ENCODE measurements around the gene ICOS. TPM values are rescaled to one million over a fixed set of nuclear protein-coding genes. Genes with fewer than 3 reads are reported as not detected.

The ICOS gene
- total and polyA plus RNA-seq, 10 of the 15 experiments (the other 5 are each of a cell fraction or from before 2014, with no cell fraction given) = 0.47 to 36.0 (median 0.87) TPM

- H3K4me2 ChIP-seq (ENCODE audit: control insufficient read depth, insufficient read depth) = no peak overlapping the region
These were observed 39.0 kb upstream of the ICOS start for GRCh38 chr2:203897544-203897943.

GRCh38 chr2:203898657-203899056, 37.9 kb upstream of the ICOS start:
- RAD21 ChIA-PET (ENCODE audit: unreplicated experiment) = no interaction called here
- Histone ChIP-seq H2AFZ (ENCODE audit: control insufficient read depth, low read depth, low read length) (no peak overlapping the region), H3K9me3 (replicated peaks; ENCODE audit: control insufficient read depth, insufficient read depth, low read length) (peaks cover 4% of the 10 kb centered on the region; the same call in 2 of the 3 replicates), H3K4me1 (ENCODE audit: control insufficient read depth, insufficient read depth, low read length) (no peaks in the 10 kb centered on the region), H3K36me3 (ENCODE audit: control insufficient read depth in 2 of 2, insufficient read depth in 2 of 2, low read length in 1 of 2) (no peaks in the 10 kb centered on the region), H3K27me3 (replicated peaks in 1 of 2; ENCODE audit: control insufficient read depth in 2 of 2, insufficient read depth in 2 of 2, low read length in 1 of 2) (no peaks in the 10 kb centered on the region; a peak in 1 of 4 replicates), H3K4me2 (ENCODE audit: control insufficient read depth, insufficient read depth) (no peak overlapping the region), H3K27ac (ENCODE audit: control insufficient read depth, insufficient read depth) (no peak overlapping the region), H3K4me3 (no peak overlapping the region), H3K79me2 (ENCODE audit: control insufficient read depth, insufficient read depth, low read length) (no peaks in the 10 kb centered on the region), H3K9ac (ENCODE audit: control insufficient read depth, insufficient read depth, low read length) (no peak overlapping the region), H4K20me1 (ENCODE audit: control insufficient read depth, insufficient read depth) (no peaks in the 10 kb centered on the region)
- CTCF ChIA-PET = no interaction called here
- FAIRE-seq = no peak
- 0% methylated on average over 2 of the region's 2 CpGs for WGBS (ENCODE audit: insufficient coverage, insufficient replicate concordance, low lambda C conversion rate, missing lambda C conversion rate)
- BruUV-seq (replicated peaks) = no TSS peak
- POLR2A ChIA-PET = interaction anchor here (0.9 kb wide), 1 partner anchor 12 kb away, joined by 3 read pairs; no protein-coding TSS in a partner anchor
- DNase-seq (ENCODE audit: low read depth, low spot score) = no peak
- SMC1A ChIA-PET (ENCODE audit: uncharacterized antibody, unreplicated experiment) = interaction anchor here (0.9 to 1.0 kb wide), 2 partner anchors 11 to 16 kb away, joined by 3 to 4 read pairs; no protein-coding TSS in a partner anchor
- intact Hi-C loops (cut with micrococcal nuclease; ENCODE audit: unreplicated experiment) = loop anchor here (5.0 kb wide), 1 partner anchor 56 kb away; no protein-coding TSS in a partner anchor
- no peak for ATAC-seq
- in situ Hi-C loops (cut with MboI) = no loop called here
- TF ChIP-seq MTA2 (IDR thresholded peaks at IDR 0.05; ENCODE audit: low read depth) (no peak), RB1 (IDR thresholded peaks at IDR 0.05; ENCODE audit: borderline replicate concordance) (no peak), RAD21 (IDR thresholded peaks at IDR 0.05; ENCODE audit: insufficient read depth, low read depth, low read length) (no peak), ATF2 (IDR thresholded peaks at IDR 0.05; ENCODE audit: low read length) (no peak), E4F1 (IDR thresholded peaks at IDR 0.05; ENCODE audit: borderline replicate concordance, partially characterized antibody) (no peak), ATF7 (IDR thresholded peaks at IDR 0.05; ENCODE audit: low read depth) (no peak), EP300 (IDR thresholded peaks at IDR 0.05; ENCODE audit: borderline replicate concordance in 1 of 2, control insufficient read depth in 1 of 2, low read depth in 2 of 2, low read length in 2 of 2) (no peak), BRCA1 (IDR thresholded peaks at IDR 0.05; ENCODE audit: low read depth, low read length) (no peak)

More at GRCh38 chr2:203897544-203897943, 39.0 kb upstream of the ICOS start:
- H2AFZ ChIP-seq (ENCODE audit: control insufficient read depth, low read depth, low read length) = no peak overlapping the region
- H3K27ac ChIP-seq (ENCODE audit: control insufficient read depth, insufficient read depth) = no peak overlapping the region
- no peaks in the 10 kb centered on the region for H3K36me3 ChIP-seq (ENCODE audit: control insufficient read depth in 2 of 2, insufficient read depth in 2 of 2, low read length in 1 of 2)
- H4K20me1 ChIP-seq (ENCODE audit: control insufficient read depth, insufficient read depth) = no peaks in the 10 kb centered on the region
- in situ Hi-C loops (cut with MboI) (no loop called here), intact Hi-C loops (cut with micrococcal nuclease; ENCODE audit: unreplicated experiment) (loop anchor here (5.0 kb wide), 1 partner anchor 55 kb away; no protein-coding TSS in a partner anchor)
- H3K4me3 ChIP-seq = no peak overlapping the region
- RAD21 ChIA-PET (ENCODE audit: unreplicated experiment) = no interaction called here
- no TSS peak for BruUV-seq (replicated peaks)
- POLR2A ChIA-PET = interaction anchor here (0.9 kb wide), 1 partner anchor 11 kb away, joined by 3 read pairs; no protein-coding TSS in a partner anchor
- H3K9ac ChIP-seq (ENCODE audit: control insufficient read depth, insufficient read depth, low read length) = no peak overlapping the region
- peaks cover 3% of the 10 kb centered on the region; the same call in 2 of the 3 replicates for H3K9me3 ChIP-seq (replicated peaks; ENCODE audit: control insufficient read depth, insufficient read depth, low read length)
- DNase-seq (ENCODE audit: low read depth, low spot score) = no peak
- H3K4me1 ChIP-seq (ENCODE audit: control insufficient read depth, insufficient read depth, low read length) = no peaks in the 10 kb centered on the region
- FAIRE-seq = no peak
- 0% methylated on average over 2 of the region's 2 CpGs for WGBS (ENCODE audit: insufficient coverage, insufficient replicate concordance, low lambda C conversion rate, missing lambda C conversion rate)
- CTCF ChIA-PET = no interaction called here
- SMC1A ChIA-PET (ENCODE audit: uncharacterized antibody, unreplicated experiment) = interaction anchor here (0.9 to 1.0 kb wide), 2 partner anchors 12 to 17 kb away, joined by 3 to 4 read pairs; no protein-coding TSS in a partner anchor
- ATAC-seq = no peak
- H3K27me3 ChIP-seq (replicated peaks in 1 of 2; ENCODE audit: control insufficient read depth in 2 of 2, insufficient read depth in 2 of 2, low read length in 1 of 2) = no peaks in the 10 kb centered on the region; a peak in 1 of 4 replicates
- H3K79me2 ChIP-seq (ENCODE audit: control insufficient read depth, insufficient read depth, low read length) = no peaks in the 10 kb centered on the region
- TF ChIP-seq LARP7 (IDR thresholded peaks at IDR 0.05) (no peak), FOXK2 (IDR thresholded peaks at IDR 0.05) (no peak), EGR1 (IDR thresholded peaks at IDR 0.05; ENCODE audit: borderline replicate concordance in 1 of 2, low read depth in 2 of 2, low read length in 2 of 2) (no peak)

Measured in GM12878 (cell line).